GM19328 (cell line): Measurements from ENCODE around the gene PCK2.
A peak's percentile ranks its signal among the peaks of the same experiment; 100 is the strongest.

Source experiments
- ATAC-seq: cut with Tn5 transposase; IDR thresholded peaks from one replicate; pipeline ENCODE4 v1.9.1; 2021; ENCODE audit warnings: mild to moderate bottlenecking, moderate library complexity; ENCODE audit not compliant: unreplicated experiment

PCK2 gene

DNA sequence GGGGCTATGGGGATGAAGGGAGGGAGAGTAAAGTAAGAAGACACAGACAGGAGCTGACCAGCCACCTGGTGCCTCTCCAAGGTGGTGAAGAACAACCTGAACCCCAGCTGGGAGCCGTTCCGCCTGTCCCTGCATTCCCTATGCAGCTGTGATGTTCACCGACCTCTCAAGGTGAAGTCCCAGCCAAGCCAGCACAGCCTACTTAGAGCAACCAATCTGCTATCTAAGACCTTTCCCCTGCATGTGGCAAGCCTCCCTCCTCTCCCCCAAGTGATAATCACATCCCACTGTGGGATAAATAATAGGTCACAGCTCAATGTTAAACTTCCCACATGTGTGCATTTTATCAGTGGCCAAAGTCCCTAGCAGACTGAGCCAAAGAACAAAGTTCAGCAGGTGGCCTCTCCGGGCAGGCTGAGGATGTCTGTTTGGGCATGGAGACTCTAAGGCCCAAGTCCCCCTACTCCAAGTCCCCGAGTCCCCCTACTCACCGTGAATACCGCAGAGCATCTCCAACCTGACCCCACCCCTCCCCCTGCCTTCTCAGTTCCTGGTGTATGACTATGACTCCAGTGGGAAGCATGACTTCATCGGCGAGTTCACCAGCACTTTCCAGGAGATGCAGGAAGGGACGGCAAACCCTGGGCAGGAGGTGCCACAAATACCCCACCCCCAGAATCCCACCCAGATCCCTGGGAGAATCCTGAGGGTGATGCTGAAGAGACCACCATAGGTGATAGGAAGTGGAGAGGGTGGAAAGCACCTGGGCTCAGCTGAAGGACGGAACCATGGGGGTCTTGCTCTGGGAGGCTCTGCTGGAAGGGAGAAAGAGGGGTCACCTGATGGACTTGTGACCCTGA lies 19.3 kb upstream of the PCK2 start:
- ATAC-seq = no peak

DNA sequence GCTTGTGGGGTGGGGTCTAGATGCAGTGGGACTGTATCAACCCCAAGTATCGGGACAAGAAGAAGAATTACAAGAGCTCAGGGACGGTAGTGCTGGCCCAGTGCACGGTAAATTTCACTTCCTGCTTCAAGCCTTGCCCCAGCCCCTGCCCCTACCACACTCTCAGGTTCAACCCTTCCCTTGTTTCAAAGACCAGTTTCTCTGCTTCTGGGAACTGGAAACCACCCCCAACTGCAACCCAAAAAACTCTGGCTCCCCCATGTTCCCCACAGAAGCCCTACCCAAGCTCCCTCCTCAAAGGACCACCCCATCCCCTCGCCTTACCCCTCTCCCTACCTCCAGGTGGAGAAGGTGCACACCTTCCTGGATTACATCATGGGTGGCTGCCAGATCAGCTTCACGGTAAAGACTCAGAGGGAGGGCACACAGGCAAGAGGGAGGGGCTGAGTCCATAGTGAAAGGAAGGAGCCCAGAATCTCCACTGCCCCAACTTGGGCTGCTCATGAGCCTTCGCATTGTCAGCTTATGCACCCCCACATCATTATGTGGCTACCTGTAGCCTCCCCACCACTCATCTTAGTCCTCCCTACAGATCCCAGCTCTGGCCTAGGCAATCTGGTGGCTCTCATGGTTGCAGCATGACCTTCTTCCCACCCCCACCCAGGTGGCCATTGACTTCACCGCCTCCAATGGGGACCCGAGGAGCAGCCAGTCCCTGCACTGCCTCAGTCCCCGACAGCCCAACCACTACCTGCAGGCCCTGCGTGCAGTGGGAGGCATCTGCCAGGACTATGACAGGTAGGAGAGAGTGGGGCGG lies 18.4 kb upstream of the PCK2 start:
- ATAC-seq = no peak

DNA sequence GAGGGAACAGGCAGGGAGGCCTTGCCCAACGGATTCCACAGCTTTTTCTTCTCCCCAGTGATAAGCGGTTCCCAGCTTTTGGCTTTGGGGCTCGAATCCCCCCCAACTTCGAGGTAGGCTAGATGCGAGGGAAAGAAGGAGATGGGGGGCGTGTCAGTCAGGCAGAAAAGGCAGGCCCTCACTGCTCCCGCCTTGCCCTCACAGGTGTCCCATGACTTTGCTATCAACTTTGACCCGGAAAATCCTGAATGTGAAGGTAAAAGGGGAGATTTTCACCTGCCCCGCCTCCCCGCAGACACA lies 17.9 kb upstream of the PCK2 start:
- no peak for ATAC-seq

- no peak for ATAC-seq
These were observed 17.0 kb upstream of the PCK2 start for GRCh38 chr14:24077086-24077485.

GRCh38 chr14:24078146-24078545 lies 16.0 kb upstream of the PCK2 start:
- no peak for ATAC-seq

DNA sequence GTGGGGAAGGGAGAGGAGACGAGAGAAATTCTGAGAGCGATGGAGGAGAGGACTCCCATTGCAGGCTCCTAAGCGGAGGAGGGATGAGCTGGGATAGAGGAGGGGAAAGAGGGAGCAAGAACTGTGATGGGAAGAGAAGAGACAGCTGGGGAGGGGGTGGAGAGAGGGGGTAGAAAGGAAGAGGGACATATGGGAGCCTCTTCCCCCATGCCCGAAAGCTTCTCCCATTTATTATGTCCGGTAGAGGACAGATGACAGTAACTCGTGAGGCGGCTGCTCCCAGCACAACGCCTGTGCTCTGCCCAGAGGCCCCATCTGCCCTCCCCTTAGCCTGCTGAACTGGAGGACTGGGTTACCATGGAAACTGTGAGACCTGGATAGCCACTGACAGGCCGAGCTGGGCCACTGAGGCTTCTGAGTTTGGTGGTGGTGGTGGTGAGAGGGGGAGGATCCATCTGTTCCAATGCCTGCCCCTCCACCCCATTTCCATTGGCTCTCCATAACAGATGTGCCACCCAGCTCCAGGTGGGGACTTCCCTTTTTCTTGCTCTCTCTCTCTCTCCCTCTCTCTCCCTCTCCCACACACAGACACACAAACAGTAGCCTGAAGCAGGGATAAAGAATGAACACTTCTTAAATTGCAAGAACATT lies 14.5 kb upstream of the PCK2 start:
- no peak for ATAC-seq

DNA sequence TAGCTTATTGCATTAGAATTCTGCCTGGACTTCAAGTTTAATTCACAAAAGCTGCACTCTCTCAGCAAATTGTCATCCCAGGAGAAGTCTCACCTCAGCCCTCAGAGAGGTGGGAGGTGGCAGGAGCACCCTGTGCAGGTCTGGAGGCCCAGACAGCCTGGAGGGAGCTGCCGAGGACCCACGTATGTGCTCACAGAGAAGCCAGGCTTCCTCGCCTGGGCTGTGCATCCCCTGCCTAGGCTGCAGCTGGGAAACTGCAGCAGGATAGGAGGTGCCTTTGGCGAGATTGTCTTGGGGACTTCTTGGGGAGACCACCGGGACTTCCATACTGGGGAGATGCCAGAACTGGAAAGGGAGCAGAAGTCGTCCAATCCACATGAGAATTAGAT lies 14.0 kb upstream of the PCK2 start:
- no peak for ATAC-seq

- peak; percentile 92 for ATAC-seq
These were observed 13.0 kb upstream of the PCK2 start for GRCh38 chr14:24080888-24081738.

- ATAC-seq = no peak
These were observed 12.3 kb upstream of the PCK2 start for GRCh38 chr14:24081739-24082211.

- no peak for ATAC-seq
These were observed 11.6 kb upstream of the PCK2 start for GRCh38 chr14:24082411-24083080.

DNA sequence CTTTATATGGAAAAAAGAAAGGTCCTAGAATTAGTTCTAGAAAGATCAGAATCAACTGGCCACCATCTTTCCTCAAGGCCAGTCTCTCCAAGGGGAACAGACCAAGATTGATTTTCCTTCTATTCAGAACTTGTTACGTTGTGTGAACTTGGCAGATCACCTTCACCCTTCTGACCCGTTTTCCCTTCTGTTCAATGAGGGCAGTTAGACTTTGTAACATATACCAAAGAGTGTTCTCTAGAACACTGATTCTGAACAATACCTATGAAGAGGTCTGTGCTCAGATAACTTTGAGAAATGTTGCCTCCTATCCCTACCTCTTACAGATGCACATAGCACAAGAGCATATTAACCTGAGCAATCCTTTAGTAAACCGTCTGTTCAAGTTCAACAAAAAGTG lies 10.6 kb upstream of the PCK2 start:
- ATAC-seq = no peak

DNA sequence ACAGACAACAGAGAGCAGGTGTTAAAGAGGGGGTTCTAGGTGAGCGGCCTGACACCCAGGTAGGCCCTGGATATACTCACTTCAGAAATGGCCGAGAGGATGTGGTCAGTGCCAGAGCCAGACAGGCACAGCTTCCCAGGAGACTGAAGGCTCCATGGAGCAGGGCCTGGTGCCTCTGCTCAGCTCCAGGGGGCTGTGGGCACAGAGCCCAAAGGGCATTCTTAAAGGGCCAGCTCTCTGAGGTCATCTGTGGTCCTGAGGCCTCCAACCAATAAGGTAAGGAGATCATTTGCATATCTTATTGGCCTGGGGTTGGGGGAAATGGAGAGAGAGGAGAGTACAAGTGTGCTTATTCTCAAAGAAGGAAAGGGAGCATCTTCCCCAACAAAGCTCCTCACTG lies 9.7 kb upstream of the PCK2 start:
- no peak for ATAC-seq

- ATAC-seq = no peak
These were observed 8.9 kb upstream of the PCK2 start for GRCh38 chr14:24085215-24085614.

GRCh38 chr14:24086193-24086955 lies 7.7 kb upstream of the PCK2 start:
- no peak for ATAC-seq

DNA sequence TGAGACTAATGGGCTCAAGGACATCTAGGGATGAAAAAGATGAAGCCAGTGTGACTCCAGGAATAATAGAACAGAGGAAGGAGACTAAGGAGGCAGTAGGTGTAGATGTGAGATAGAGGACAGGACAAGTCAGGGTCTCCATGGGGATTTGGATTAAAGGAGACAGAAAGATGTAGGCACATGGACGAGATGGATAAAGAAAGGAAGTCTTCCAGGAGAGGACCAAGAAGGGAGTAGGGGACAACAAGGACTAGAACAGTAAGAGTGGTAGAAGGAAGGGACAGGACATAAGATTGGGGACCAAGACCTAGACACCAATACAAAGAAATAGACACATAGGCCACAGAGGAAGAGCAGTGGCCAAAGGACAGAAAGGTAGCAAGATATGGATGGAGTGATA lies 7.1 kb upstream of the PCK2 start:
- ATAC-seq = no peak

GRCh38 chr14:24088095-24088494 lies 6.0 kb upstream of the PCK2 start:
- ATAC-seq = no peak

DNA sequence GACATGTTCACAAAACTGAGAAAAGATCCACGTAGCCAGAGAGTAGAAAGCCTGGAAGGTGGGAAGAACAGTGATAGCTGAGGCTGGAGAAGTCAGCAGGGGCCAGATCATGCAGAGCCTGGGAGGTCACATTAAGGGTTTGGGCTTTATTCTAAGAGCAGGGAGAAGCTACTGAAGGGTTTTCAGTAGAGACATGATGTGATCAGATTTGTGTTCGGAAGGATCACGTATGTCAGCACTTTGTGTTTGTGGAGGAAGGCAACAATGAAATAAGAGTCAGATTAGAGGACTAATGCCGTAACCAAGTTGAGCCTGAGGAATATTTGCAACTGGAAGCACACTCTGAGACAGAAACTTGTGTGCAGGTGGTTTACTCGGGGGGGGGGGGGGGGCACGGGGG lies 4.2 kb upstream of the PCK2 start:
- ATAC-seq = no peak

- no peak for ATAC-seq
These were observed 2.0 kb upstream of the PCK2 start for GRCh38 chr14:24092110-24092504.

DNA sequence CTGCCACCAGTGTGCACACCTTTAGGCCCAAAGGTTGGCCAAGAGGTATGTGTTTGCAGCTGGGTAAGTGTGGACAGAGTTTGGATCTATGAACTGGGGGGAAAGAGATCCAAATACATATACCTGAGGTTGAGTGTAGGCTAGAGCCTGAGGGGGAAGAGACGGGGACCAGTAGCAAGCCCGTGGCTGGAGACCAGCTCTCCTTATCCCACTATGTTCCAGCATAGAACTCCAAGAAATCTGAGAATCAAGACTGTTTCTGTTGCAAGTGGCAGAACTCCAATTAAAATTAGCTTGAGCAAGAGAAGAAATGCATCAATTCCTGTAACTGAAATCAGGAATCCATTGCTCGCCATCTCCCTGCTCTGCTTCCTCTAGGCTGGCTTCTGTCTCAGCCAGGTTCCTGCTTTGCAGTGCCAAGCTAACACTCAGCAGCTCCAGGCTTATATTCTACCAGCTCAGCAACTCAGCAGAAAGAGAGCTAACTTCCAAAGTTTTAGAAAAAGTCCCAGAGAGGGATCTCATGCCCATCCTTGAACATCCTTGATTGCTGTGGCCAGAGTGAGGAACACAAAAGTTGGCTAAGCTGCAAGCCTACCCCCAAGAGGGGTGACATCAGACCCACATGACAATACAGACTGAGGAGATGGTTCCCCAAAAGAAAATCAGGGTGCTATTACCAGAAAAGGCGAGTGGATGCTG lies 1.5 kb upstream of the PCK2 start:
- no peak for ATAC-seq
